Right atrium auricular region (tissue), 2 donors: ENCODE measurements around the gene PRKAA2. TPM values are rescaled to one million over a fixed set of nuclear protein-coding genes. Genes with fewer than 3 reads are reported as not detected.
A peak's percentile ranks its signal among the peaks of the same experiment; 100 is the strongest.

Experiments used
- DNase-seq: peaks from one replicate; pipeline ENCODE4 v3.0.0-alpha.2; 2019; ENCODE audit warnings: low spot score
- H3K27ac ChIP-seq, 2 donors: fragments of 200-600 bp; sonication (generic); 1 replicate in 1 of 2; 2 replicates in 1 of 2; pipeline ENCODE4 v1.5.1; 2016 to 2019
- H3K27me3 ChIP-seq, 2 donors: fragments of 200-600 bp; sonication (generic); one replicate each; pipeline versions ENCODE4 v1.5.1 to v1.6.0; 2017 to 2019
- H3K36me3 ChIP-seq: fragments of 200-600 bp; sonication (generic); one replicate; pipeline ENCODE4 v1.5.1; 2016
- H3K4me1 ChIP-seq, 2 donors: fragments of 200-600 bp; sonication (generic); one replicate each; pipeline versions ENCODE4 v1.5.1 to v1.6.0; 2017 to 2019
- H3K4me3 ChIP-seq, 2 donors: fragments of 200-600 bp; sonication (generic); 1 replicate in 1 of 2; 2 replicates in 1 of 2; pipeline ENCODE4 v1.5.1; 2017 to 2019; ENCODE audit warnings: mild to moderate bottlenecking in 1 of 2, moderate library complexity in 1 of 2
- H3K9me3 ChIP-seq, 2 donors: fragments of 200-600 bp; sonication (generic); one replicate each; pipeline ENCODE4 v1.5.1; 2019
- total RNA-seq, 2 donors: library from RNA; depleted of rRNA; stranded (reverse); fragments of >200 nt; gene quantifications; one replicate each; pipeline ENCODE4 v1.1.0, GENCODE V29; 2016
- TF ChIP-seq, protein P1 (sequence below), 2 donors: fragments of 200-600 bp; sonication (generic); IDR thresholded peaks; one replicate each; pipeline ENCODE4 v1.5.1; 2019; ENCODE audit warnings: antibody characterized with exemption in 2 of 2

PRKAA2 gene
- total RNA-seq, 2 donors from 2014 or later = 98.7 to 99.4 TPM

DNA sequence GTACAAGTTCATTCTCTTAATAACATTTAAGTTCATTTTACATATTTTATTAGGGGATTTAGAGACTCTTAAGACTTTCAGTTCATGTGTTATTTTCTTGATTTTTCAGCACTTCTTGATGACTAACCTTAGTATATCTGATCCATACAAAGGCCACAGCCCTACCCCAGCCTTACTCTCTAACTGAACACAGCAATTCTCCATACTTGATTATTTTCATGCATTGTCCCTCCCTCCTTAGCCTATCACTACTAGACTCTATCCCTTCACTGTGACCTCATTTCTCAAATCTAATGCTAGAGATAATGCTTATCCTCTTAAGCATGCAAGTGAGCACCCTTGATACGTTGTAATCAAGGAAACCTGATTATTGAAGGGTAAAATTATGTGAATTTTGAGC is 15.2 kb downstream of the PRKAA2 start:
- peaks cover 9% of the 10 kb centered on the region for H3K36me3 ChIP-seq
- H3K9me3 ChIP-seq = peaks cover 0 to 16% of the 10 kb centered on the region in 2 donors
- no peaks in the 10 kb centered on the region for H3K27me3 ChIP-seq
- DNase-seq = no peak
- TF ChIP-seq, protein P1, sequence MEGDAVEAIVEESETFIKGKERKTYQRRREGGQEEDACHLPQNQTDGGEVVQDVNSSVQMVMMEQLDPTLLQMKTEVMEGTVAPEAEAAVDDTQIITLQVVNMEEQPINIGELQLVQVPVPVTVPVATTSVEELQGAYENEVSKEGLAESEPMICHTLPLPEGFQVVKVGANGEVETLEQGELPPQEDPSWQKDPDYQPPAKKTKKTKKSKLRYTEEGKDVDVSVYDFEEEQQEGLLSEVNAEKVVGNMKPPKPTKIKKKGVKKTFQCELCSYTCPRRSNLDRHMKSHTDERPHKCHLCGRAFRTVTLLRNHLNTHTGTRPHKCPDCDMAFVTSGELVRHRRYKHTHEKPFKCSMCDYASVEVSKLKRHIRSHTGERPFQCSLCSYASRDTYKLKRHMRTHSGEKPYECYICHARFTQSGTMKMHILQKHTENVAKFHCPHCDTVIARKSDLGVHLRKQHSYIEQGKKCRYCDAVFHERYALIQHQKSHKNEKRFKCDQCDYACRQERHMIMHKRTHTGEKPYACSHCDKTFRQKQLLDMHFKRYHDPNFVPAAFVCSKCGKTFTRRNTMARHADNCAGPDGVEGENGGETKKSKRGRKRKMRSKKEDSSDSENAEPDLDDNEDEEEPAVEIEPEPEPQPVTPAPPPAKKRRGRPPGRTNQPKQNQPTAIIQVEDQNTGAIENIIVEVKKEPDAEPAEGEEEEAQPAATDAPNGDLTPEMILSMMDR (IDR thresholded peaks at IDR 0.05) = no peak
- peak overlapping the region in 1 of 2 donors; percentile 91 for H3K27ac ChIP-seq
- H3K4me3 ChIP-seq = no peak overlapping the region
- H3K4me1 ChIP-seq = no peaks in the 10 kb centered on the region

DNA sequence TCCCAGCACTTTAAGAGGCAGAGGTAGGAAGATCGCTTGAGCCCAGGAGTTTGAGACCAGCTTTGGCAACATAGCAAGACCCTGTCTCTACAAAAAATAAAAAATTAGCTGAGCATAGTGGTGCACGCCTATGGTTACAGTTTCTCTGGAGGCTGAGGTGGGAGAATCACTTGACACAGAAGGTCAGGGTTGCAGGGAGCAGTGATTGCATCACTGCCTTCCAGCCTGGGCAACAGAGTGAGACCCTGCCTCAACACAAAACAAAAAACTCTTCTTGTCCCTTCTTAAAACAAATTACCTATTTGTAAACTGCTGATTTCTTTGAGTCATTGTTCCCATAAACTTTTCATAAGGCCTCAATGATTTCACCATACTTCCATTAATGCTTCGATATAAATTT is 18.7 kb downstream of the PRKAA2 start:
- H3K36me3 ChIP-seq = no peaks in the 10 kb centered on the region
- H3K27ac ChIP-seq = no peak overlapping the region
- TF ChIP-seq, protein P1 (IDR thresholded peaks at IDR 0.05) = no peak
- no peaks in the 10 kb centered on the region for H3K27me3 ChIP-seq
- no peak overlapping the region for H3K4me3 ChIP-seq
- DNase-seq = no peak
- no peaks in the 10 kb centered on the region for H3K9me3 ChIP-seq
- H3K4me1 ChIP-seq = no peaks in the 10 kb centered on the region

DNA sequence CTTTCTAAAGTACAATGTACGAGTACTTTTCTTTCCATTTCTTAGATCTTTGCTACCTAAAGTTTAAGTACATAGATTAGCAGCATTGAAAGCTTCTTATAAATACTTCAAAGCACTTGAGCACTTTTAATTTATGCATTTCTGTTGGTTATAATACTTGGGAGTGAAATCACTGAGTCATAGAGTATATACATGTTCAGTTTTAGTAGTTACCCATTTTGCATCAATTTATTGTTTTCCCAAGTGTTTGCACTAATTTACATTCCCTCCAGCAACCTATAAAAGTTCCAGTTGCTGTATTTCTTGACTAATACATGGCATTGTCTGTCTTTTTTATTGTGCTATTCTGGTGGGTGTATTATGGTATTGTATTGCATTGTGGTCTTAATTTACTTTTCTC is 20.3 kb downstream of the PRKAA2 start:
- peaks cover 0 to 5% of the 10 kb centered on the region in 2 donors for H3K4me1 ChIP-seq
- no peaks in the 10 kb centered on the region for H3K27me3 ChIP-seq
- no peak overlapping the region for H3K27ac ChIP-seq
- H3K36me3 ChIP-seq = no peaks in the 10 kb centered on the region
- H3K4me3 ChIP-seq = no peak overlapping the region
- DNase-seq = no peak
- TF ChIP-seq, protein P1 (IDR thresholded peaks at IDR 0.05) = no peak
- no peaks in the 10 kb centered on the region for H3K9me3 ChIP-seq

DNA sequence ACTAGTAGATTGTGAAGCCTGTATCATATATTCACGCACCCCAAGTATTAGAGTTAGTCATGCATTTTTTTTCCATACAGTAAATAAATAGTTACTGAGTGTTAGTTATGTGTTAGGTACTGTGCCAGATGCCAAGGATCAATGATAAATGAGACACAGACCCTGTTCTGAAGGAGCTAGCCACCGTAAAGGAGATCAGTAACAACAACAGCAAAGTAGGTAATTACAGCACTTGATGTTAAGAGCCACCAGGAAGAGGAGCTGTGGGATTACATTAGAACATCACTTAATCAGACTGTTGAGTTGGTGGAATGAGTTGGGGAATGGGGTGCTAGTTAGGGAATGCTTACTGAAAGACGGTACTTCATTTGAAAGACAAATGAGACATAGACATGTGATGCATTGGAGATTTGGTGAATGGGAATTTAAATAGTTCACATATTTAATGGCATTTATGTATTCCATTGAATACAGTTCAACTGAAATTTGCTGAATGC is 21.0 kb downstream of the PRKAA2 start:
- no peak overlapping the region for H3K27ac ChIP-seq
- H3K9me3 ChIP-seq = no peaks in the 10 kb centered on the region
- H3K27me3 ChIP-seq = no peaks in the 10 kb centered on the region
- TF ChIP-seq, protein P1 (IDR thresholded peaks at IDR 0.05) = no peak
- peaks cover 0 to 5% of the 10 kb centered on the region in 2 donors for H3K4me1 ChIP-seq
- no peaks in the 10 kb centered on the region for H3K36me3 ChIP-seq
- DNase-seq = no peak
- H3K4me3 ChIP-seq = no peak overlapping the region

DNA sequence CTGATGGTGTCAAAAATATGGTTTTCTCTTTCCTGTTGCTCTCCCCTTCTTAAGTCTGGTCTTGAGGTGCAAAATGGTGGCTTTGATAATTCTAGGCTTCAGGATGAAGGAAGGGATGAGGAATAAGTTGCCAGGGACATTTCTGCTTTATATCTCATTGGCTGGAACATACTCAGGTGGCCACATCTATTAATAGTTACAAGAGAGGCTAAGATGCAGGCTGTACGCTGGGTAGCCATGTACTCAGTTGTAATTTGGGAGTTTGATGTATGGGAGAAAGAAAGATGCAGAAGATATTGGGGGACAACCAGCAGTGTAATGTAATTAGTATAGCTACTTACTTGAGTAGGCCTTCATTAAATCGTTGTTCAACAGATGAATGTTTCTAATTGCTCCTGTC is 25.2 kb downstream of the PRKAA2 start:
- TF ChIP-seq, protein P1 (IDR thresholded peaks at IDR 0.05) = no peak
- no peak overlapping the region for H3K27ac ChIP-seq
- no peak for DNase-seq
- H3K4me1 ChIP-seq = peaks cover 0 to 9% of the 10 kb centered on the region in 2 donors
- no peaks in the 10 kb centered on the region for H3K27me3 ChIP-seq
- no peak overlapping the region for H3K4me3 ChIP-seq
- no peaks in the 10 kb centered on the region for H3K9me3 ChIP-seq
- H3K36me3 ChIP-seq = no peaks in the 10 kb centered on the region

DNA sequence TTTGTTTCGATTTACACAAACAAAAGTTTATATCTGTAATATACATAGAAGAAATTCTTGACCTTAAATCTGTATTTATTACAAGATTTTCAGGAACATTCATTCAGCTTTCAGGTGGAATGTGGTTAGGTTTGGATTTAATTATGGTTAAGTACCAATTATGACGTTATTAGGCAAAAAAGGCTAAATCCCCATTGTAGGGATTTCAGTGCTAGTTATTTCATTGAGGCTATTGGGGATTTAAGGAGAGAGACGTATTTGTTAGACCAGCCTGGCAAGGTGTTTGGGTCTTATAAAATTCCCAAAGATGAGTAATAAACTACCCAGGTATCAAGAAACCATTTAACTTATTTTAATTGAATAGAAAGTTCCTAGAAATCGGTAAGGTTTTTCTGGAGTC is 26.0 kb downstream of the PRKAA2 start:
- no peak overlapping the region for H3K4me3 ChIP-seq
- TF ChIP-seq, protein P1 (IDR thresholded peaks at IDR 0.05) = no peak
- H3K9me3 ChIP-seq = no peaks in the 10 kb centered on the region
- peaks cover 0 to 9% of the 10 kb centered on the region in 2 donors for H3K4me1 ChIP-seq
- no peak overlapping the region for H3K27ac ChIP-seq
- no peak for DNase-seq
- H3K36me3 ChIP-seq = no peaks in the 10 kb centered on the region
- H3K27me3 ChIP-seq = no peaks in the 10 kb centered on the region
